ENCODE data around the gene TMEM130.

- TF ChIP-seq POLR2AphosphoS5 (IDR thresholded peaks at IDR 0.05; ENCODE audit: low read depth, low read length), result no peak
- TF ChIP-seq TAF1 (IDR thresholded peaks at IDR 0.05; ENCODE audit: low read depth, low read length), result no peak
Measured at GRCh38 chr7:98872328-98872924, 2.6 kb upstream of the TMEM130 start.

Measured in GM12891 (cell line).